GM19372 (cell line): ENCODE measurements around the gene CNPPD1.

Experiments
- ATAC-seq: cut with Tn5 transposase; IDR thresholded peaks from one replicate; pipeline ENCODE4 v1.9.1; 2021; ENCODE audit warnings: mild to moderate bottlenecking, low read depth, moderate library complexity; ENCODE audit not compliant: unreplicated experiment

Gene CNPPD1

GRCh38 chr2:219163156-219163555 is 13.6 kb downstream of the CNPPD1 start:
- no peak for ATAC-seq

GRCh38 chr2:219161097-219161496 is 15.6 kb downstream of the CNPPD1 start:
- ATAC-seq: no peak

- peak; percentile 84 for ATAC-seq
Observed at GRCh38 chr2:219160186-219161017, 16.3 kb downstream of the CNPPD1 start, which contains the start of gene NHEJ1. TSS of gene NHEJ1 (minus strand) at chr2:219160815. CDS start at chr2:219158362, 2,453 bp downstream.

- ATAC-seq: no peak
Observed at GRCh38 chr2:219159771-219160185, 16.9 kb downstream of the CNPPD1 start.

GRCh38 chr2:219158586-219158985 is 18.1 kb downstream of the CNPPD1 start:
- ATAC-seq: no peak

GRCh38 chr2:219158025-219158424 is 18.7 kb downstream of the CNPPD1 start:
- ATAC-seq: no peak

GRCh38 chr2:219157396-219157795 is 19.3 kb downstream of the CNPPD1 start:
- ATAC-seq: no peak

- no peak for ATAC-seq
Observed at GRCh38 chr2:219155054-219155644, 21.6 kb downstream of the CNPPD1 start.

- no peak for ATAC-seq
Observed at GRCh38 chr2:219149667-219150066, 27.1 kb downstream of the CNPPD1 start.

- no peak for ATAC-seq
Observed at GRCh38 chr2:219142329-219142728, 34.4 kb downstream of the CNPPD1 start.

GRCh38 chr2:219140722-219141121 is 36.0 kb downstream of the CNPPD1 start:
- no peak for ATAC-seq

- no peak for ATAC-seq
Observed at GRCh38 chr2:219133976-219134375, 42.7 kb downstream of the CNPPD1 start.

- ATAC-seq: no peak
Observed at GRCh38 chr2:219131744-219132143, 45.0 kb downstream of the CNPPD1 start.

- no peak for ATAC-seq
Observed at GRCh38 chr2:219131327-219131726, 45.4 kb downstream of the CNPPD1 start.

GRCh38 chr2:219129589-219129988 is 47.1 kb downstream of the CNPPD1 start:
- ATAC-seq: no peak

GRCh38 chr2:219128396-219128795 is 48.3 kb downstream of the CNPPD1 start:
- ATAC-seq: no peak

GRCh38 chr2:219127037-219127635 is 49.6 kb downstream of the CNPPD1 start:
- no peak for ATAC-seq

- no peak for ATAC-seq
Observed at GRCh38 chr2:219126555-219126954, 50.2 kb downstream of the CNPPD1 start.

GRCh38 chr2:219125886-219126270 is 50.8 kb downstream of the CNPPD1 start:
- ATAC-seq: no peak

- no peak for ATAC-seq
Observed at GRCh38 chr2:219125225-219125885, 51.4 kb downstream of the CNPPD1 start.
